ENCODE measurements around the gene PPM1H.

GRCh38 chr12:62627181-62627580, 307.8 kb downstream of the PPM1H start:
- TF ChIP-seq TCF3 (IDR thresholded peaks at IDR 0.05; ENCODE audit: borderline replicate concordance, insufficient read depth, low read depth, low read length) (no peak), MAX (IDR thresholded peaks at IDR 0.05; ENCODE audit: low read depth, low read length) (no peak), NR2C2 (IDR thresholded peaks at IDR 0.05; ENCODE audit: borderline replicate concordance, control insufficient read depth, insufficient read length, low read depth) (no peak), RAD21 (IDR thresholded peaks at IDR 0.05; ENCODE audit: insufficient read depth, low read depth, low read length) (no peak), JUND (IDR thresholded peaks at IDR 0.05; ENCODE audit: low read depth, low read length) (no peak), CTCF (IDR thresholded peaks at IDR 0.05 in 2 of 3, conservative IDR thresholded peaks at IDR 0.05 in 1 of 3; ENCODE audit: control insufficient read depth in 2 of 3, extremely low read depth in 1 of 3, insufficient read depth in 1 of 3, low read depth in 3 of 3, low read length in 3 of 3) (no peak), ZBTB33 (IDR thresholded peaks at IDR 0.05) (no peak), GABPA (IDR thresholded peaks at IDR 0.05; ENCODE audit: low read depth) (no peak), CREB1 (IDR thresholded peaks at IDR 0.05; ENCODE audit: low read depth) (no peak), MEF2B (IDR thresholded peaks at IDR 0.05; ENCODE audit: partially characterized antibody, poor library complexity, severe bottlenecking) (no peak), HDGF (IDR thresholded peaks at IDR 0.05) (no peak)

Data from GM12878 (cell line).